ENCODE results near the gene SPON1.

SPON1 gene

DNA sequence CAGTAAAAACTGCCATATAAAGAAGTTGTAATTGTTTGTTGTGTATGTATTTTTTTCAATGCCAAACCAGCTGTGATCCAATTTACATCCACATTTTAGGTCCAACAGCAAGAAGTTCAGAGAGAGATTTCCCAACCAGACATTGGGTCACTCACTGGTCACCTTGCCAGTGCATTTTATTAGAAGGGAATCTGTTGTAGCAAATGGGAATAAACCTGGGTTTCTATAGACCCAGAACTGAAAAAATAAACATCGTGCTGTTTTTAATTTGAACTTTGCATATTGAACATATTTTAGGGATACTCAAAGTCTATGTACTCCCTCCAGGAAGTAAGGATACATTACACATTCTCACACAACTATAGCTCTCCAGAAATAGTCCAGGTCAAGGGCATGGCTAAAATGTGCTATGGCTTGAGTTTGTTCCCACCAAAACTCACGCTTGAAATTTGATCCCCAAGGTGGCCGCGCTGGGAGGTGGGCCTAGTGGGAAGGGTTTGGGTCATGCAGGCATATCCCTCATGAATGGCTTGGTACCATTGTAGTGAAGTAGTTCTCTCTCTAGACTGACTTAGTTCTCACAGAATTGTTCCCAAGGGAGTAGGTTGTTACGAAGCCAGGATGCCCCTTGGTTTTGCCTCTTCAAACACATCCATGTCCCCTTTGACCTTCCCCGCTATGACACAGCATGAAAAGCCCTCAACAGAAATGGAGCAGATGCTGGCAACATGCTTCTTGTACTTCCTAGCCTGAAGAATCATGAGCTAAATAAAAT lies 305.5 kb downstream of the SPON1 start:
- Histone ChIP-seq H3K27ac (ENCODE audit: low read length) (no peak overlapping the region), H3F3A (ENCODE audit: insufficient read depth, low read length) (peaks cover 13% of the 10 kb centered on the region), H3K36me3 (replicated peaks; ENCODE audit: insufficient read depth, low read length) (no peaks in the 10 kb centered on the region), H4K20me1 (ENCODE audit: insufficient read depth, low read length) (no peaks in the 10 kb centered on the region), H3K79me2 (ENCODE audit: low read length) (no peaks in the 10 kb centered on the region), H2AFZ (ENCODE audit: low read length) (no peak overlapping the region), H3K4me2 (ENCODE audit: low read depth, low read length) (no peak overlapping the region), H3K9me3 (replicated peaks; ENCODE audit: insufficient read depth, low read length) (no peaks in the 10 kb centered on the region), H3K27me3 (replicated peaks; ENCODE audit: insufficient read depth, low read length) (no peaks in the 10 kb centered on the region), H3K4me3 (ENCODE audit: low read length) (no peak overlapping the region), H3K9ac (ENCODE audit: low read length) (no peak overlapping the region), H3K9me2 (replicated peaks; ENCODE audit: insufficient read depth, low read length) (no peaks in the 10 kb centered on the region), H3K4me1 (ENCODE audit: low read length) (peaks cover 23% of the 10 kb centered on the region)
- no peak for DNase-seq
- TF ChIP-seq EZH2phosphoT487 (IDR thresholded peaks at IDR 0.05; ENCODE audit: low read length) = no peak
- TF ChIP-seq CTCF (IDR thresholded peaks at IDR 0.05; ENCODE audit: low read length) = no peak
- TF ChIP-seq EZH2 (optimal IDR thresholded peaks at IDR 0.05; ENCODE audit: low read depth, low read length) = no peak

GRCh38 chr11:14269692-14270573 lies 307.4 kb downstream of the SPON1 start:
- Histone ChIP-seq H3K36me3 (replicated peaks; ENCODE audit: insufficient read depth, low read length) (no peaks in the 10 kb centered on the region), H3K27me3 (replicated peaks; ENCODE audit: insufficient read depth, low read length) (no peaks in the 10 kb centered on the region), H2AFZ (ENCODE audit: low read length) (no peak overlapping the region), H3K4me2 (ENCODE audit: low read depth, low read length) (peak overlapping the region; percentile 77), H3K27ac (ENCODE audit: low read length) (peak overlapping the region; percentile 74; the same call in 1 of the 2 replicates), H3K9ac (ENCODE audit: low read length) (no peak overlapping the region), H3K79me2 (ENCODE audit: low read length) (no peaks in the 10 kb centered on the region), H3K4me1 (ENCODE audit: low read length) (peaks cover 23% of the 10 kb centered on the region), H4K20me1 (ENCODE audit: insufficient read depth, low read length) (no peaks in the 10 kb centered on the region), H3K4me3 (ENCODE audit: low read length) (0 out of 2 replicates have a peak overlapping the region, but pooled peaks have one; percentile 51), H3F3A (ENCODE audit: insufficient read depth, low read length) (peaks cover 13% of the 10 kb centered on the region), H3K9me3 (replicated peaks; ENCODE audit: insufficient read depth, low read length) (no peaks in the 10 kb centered on the region), H3K9me2 (replicated peaks; ENCODE audit: insufficient read depth, low read length) (no peaks in the 10 kb centered on the region)
- no peak for TF ChIP-seq EZH2 (optimal IDR thresholded peaks at IDR 0.05; ENCODE audit: low read depth, low read length)
- TF ChIP-seq EZH2phosphoT487 (IDR thresholded peaks at IDR 0.05; ENCODE audit: low read length) = no peak
- TF ChIP-seq CTCF (IDR thresholded peaks at IDR 0.05; ENCODE audit: low read length) = no peak
- DNase-seq = no peak

- Histone ChIP-seq H3K4me3 (ENCODE audit: low read length) (peak overlapping the region; percentile 51), H3K4me2 (ENCODE audit: low read depth, low read length) (peak overlapping the region; percentile 77), H3K27me3 (replicated peaks; ENCODE audit: insufficient read depth, low read length) (no peaks in the 10 kb centered on the region), H3K9me3 (replicated peaks; ENCODE audit: insufficient read depth, low read length) (no peaks in the 10 kb centered on the region), H3K9ac (ENCODE audit: low read length) (peak overlapping the region; percentile 18; the same call in 1 of the 2 replicates), H3K79me2 (ENCODE audit: low read length) (no peaks in the 10 kb centered on the region), H3K4me1 (ENCODE audit: low read length) (peaks cover 23% of the 10 kb centered on the region), H3K36me3 (replicated peaks; ENCODE audit: insufficient read depth, low read length) (no peaks in the 10 kb centered on the region), H3F3A (ENCODE audit: insufficient read depth, low read length) (peaks cover 13% of the 10 kb centered on the region), H3K9me2 (replicated peaks; ENCODE audit: insufficient read depth, low read length) (no peaks in the 10 kb centered on the region), H3K27ac (ENCODE audit: low read length) (peak overlapping the region; percentile 74; the same call in 1 of the 2 replicates), H4K20me1 (ENCODE audit: insufficient read depth, low read length) (no peaks in the 10 kb centered on the region), H2AFZ (ENCODE audit: low read length) (peak overlapping the region; percentile 62)
- DNase-seq = peak; percentile 36
- TF ChIP-seq CTCF (IDR thresholded peaks at IDR 0.05; ENCODE audit: low read length) = no peak
- no peak for TF ChIP-seq EZH2 (optimal IDR thresholded peaks at IDR 0.05; ENCODE audit: low read depth, low read length)
Measured at GRCh38 chr11:14270690-14271542, 308.4 kb downstream of the SPON1 start.
